Ramos (cell line): ENCODE data around the gene MAP1B.

Experiments
- in situ Hi-C: fragments of 300-500 bp; cut with MboI; formaldehyde crosslinking; loops from one replicate; pipeline ENCODE4 v1.14.3; 2022; ENCODE audit warnings: low sequenced_read_pairs; ENCODE audit not compliant: unreplicated experiment

The MAP1B gene

DNA sequence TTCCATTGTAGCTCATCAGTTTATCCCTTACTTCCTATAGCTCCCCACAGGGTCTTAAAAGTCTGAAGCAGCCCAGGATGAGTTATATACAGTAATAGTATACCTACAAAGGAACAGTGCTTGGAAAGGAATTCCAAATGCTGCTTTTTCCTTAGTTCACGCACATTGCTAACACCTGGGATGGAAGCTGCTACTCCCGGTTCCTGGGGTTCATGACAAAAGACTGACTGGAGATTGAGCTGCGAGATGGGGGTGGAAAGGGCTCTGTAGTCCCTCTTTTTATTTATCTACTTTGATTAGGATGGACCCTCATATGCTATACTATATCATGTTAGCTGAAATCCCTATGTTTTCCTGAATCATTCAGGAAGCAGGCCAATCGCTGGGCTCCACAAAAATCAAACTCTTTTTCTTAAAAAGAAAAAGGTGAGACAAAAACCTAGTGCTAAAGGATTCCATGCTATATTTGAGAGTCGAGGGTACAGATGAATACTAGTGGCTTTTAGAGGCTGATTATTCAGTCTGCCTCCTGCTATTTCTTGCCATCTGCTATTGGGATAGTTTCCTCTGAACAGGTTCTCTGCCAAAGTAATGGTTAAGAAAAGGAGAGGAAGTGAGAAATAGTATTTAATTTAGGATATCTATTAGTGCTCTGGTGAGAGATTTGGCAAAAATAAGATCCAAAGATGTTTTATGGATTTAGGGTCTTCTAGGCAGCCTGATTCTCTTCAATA is 131.6 kb downstream of the MAP1B start:
- in situ Hi-C loops = no loop called here

GRCh38 chr5:72241346-72242003 is 134.2 kb downstream of the MAP1B start:
- in situ Hi-C loops = no loop called here

DNA sequence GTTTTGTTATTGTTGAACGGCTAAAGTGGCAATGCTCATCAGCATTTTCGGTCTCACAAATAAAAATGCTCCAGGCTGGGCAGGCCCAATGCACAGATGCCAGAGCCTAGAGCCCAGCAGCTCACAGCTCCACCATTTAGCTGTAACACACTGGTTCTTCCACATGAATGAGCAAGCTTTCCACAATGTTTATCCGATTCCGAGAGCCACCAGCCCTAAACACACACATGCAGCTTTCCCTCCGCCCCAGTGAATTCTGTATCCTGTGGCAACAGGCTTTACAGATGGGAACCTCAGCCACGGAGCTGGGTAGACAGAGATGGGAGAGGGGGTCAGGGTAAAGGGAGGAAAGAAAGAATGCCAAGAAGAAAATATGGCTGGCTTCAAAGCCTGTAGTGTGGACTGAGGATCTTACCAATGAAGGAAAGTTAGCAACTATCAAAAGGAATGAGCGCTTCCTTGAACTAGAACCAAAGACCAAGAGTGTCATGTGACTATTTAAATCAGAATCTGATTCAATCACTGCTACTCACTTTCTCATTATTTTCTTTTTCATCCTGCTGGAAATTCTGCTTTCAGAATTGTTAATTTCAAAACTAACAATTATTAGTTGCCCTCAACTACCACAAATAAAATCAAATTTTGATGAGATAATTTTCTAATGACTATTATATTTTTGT is 135.7 kb downstream of the MAP1B start:
- in situ Hi-C loops = no loop called here

GRCh38 chr5:72243706-72244105 is 136.4 kb downstream of the MAP1B start:
- in situ Hi-C loops = no loop called here

- in situ Hi-C loops = no loop called here
These were observed 137.6 kb downstream of the MAP1B start for GRCh38 chr5:72244862-72245371.

DNA sequence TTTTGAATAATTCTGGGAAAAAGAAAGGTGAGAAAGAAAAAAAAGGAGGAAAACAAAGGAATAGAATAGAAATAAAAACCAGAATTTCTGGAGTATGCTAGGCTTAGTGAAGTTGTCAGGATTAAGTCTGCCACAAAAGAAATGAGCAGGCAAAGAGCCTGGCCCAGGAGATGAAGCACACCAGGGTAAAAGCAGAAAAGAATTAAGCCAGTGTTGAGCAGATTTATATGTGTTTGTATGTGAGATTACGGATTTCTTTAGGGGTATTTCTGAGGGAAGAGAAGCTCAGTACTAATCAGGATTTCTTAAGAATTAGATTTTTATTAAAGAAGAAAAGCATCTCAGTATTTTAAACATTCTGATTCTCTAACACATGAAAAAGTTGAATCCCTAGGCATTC is 138.3 kb downstream of the MAP1B start:
- in situ Hi-C loops = no loop called here

DNA sequence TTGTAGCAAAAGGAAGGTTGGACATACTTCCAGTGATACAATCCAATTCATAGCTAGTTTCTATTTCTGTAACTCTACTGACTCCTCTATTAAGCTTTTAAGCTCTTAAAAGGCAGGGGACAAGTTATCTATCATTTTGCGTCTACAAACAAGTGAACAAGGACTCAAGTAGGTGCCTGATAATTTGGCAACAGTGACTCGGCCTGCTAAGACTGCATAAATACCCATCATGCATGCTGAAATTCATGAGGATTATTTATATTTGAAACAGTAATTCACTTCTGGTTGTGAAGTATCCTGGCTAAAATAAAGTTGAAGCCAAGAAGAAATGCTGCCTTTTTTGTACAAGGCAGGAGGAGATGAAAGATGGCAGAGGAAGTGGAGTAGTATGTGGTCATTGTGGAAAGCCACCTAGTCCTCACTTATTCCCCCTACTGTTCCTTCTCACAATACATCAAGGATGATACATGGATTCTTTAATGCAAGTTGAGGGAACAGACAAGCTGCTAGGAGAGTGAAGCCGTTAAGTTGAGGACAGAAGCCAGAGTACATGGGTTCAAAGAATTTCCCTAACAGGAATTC is 138.8 kb downstream of the MAP1B start:
- in situ Hi-C loops = no loop called here

GRCh38 chr5:72246954-72247442 is 139.7 kb downstream of the MAP1B start:
- in situ Hi-C loops = no loop called here

DNA sequence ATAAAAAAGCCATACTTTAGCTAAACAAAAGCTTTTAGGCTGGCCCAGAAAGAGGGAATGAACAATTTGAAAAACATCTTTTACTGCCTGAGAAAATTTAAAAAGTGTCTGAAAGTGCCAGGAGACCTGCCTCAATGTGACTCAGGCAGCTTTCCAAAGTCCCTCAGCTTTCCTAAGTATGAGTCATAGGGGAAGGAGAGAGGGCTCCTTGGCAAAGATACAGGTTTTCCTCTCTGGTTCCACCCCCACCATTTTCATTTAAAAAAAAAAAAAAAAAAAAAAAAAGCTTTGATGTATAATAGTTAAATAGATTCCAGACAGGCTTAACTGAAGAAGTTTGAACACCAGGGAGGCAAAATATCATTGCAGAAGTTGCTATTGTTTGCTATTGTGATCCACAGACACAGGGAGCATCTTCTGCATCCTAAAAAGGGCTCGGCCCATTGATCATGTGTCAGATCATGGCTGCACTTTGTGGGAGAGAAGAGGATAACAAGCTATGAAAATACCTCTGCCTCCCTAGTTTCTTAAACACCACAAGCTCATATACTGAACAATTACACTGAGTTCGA is 141.2 kb downstream of the MAP1B start:
- in situ Hi-C loops = no loop called here

DNA sequence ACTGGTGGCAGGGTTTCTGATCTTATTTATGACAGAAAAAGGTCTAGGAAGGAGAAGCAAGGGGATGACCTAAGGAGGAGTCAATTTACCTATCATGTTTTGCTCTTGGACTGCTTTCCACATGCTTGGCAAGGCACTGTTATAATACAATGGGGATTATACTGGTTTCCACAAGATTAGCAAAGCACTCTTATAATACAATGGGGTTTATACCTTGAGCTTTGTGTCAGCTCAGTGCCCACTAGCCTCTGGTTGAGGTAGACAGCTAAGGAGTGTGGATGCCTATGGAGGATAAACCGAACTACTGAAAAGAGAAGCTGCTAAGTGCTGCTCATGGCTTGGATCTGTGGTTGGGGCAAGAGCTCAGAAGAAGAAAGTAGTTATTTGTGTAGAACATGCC is 144.1 kb downstream of the MAP1B start:
- in situ Hi-C loops = no loop called here

DNA sequence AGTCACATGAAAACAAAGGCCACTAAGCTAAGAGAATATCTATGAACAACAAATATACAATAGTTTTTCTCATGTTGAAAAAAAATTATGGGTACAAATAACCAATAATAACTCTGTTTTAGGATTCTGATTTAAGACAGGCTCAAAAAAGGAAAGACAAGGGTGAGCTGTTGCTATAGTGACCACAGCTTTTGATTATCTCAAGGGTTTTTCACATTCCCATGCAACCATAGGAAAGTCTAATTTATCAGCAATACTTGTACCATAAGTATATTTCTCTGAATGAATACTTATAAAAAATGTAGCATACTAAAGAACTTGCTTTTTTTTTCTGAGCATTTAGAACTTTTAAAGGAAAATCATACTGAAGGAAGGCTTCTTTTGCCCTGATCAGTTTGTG is 144.7 kb downstream of the MAP1B start:
- in situ Hi-C loops = no loop called here

GRCh38 chr5:72252574-72253155 is 145.4 kb downstream of the MAP1B start:
- in situ Hi-C loops = no loop called here

DNA sequence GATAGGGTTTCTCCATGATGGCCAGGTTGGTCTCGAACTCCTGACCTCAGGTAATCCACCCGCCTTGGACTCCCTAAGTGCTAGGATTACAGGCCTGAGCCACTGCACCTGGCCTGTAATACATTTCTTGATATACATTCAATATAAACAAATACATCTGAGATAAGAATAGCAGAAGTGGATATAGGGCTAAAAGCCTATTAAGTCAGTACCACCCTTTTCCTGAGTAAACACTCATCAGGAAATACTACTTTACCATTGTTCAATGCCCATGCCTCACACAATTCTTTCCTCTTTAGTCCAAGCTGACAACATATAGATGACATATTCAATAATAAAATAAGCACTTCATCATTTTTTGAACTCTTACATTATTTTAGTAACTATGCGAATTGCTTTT is 148.0 kb downstream of the MAP1B start:
- in situ Hi-C loops = no loop called here

GRCh38 chr5:72255670-72256069 is 148.4 kb downstream of the MAP1B start:
- in situ Hi-C loops = no loop called here

DNA sequence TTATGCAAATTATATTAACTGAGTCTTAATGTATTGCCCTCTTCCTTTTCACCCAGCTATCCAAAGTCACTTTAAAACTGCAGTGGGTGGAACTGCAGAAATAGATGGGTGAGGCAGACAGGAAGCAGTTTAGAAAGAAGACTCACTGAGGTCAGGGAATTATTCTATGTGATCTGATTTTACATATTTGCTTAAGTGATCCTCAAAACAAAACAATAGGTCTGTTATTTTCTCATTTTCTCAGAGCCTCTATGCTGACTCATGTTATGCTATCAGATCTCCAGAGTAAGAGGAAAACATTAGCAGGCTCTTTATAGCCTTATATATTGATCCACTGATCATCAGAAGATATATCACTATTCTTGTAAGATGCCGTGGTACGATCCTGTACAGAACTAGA is 149.3 kb downstream of the MAP1B start:
- in situ Hi-C loops = no loop called here
